LNCaP clone FGC (cell line): ENCODE results near the gene BTRC.

Source experiments
- DNase-seq: peaks from one replicate; pipeline ENCODE4 v3.0.0-alpha.2; 2011; ENCODE audit warnings: low read depth
- H3K4me3 ChIP-seq: 2 replicates; pipeline ENCODE4 v1.5.1; 2011; ENCODE audit warnings: mild to moderate bottlenecking, low read depth, low read length, control low read depth
- TF ChIP-seq, protein P1 (sequence below): IDR thresholded peaks from 2 replicates; pipeline ENCODE4 v1.5.1; 2012; ENCODE audit warnings: mild to moderate bottlenecking; ENCODE audit not compliant: control insufficient read depth, insufficient read depth; ENCODE audit errors: extremely low read depth

Gene BTRC

DNA sequence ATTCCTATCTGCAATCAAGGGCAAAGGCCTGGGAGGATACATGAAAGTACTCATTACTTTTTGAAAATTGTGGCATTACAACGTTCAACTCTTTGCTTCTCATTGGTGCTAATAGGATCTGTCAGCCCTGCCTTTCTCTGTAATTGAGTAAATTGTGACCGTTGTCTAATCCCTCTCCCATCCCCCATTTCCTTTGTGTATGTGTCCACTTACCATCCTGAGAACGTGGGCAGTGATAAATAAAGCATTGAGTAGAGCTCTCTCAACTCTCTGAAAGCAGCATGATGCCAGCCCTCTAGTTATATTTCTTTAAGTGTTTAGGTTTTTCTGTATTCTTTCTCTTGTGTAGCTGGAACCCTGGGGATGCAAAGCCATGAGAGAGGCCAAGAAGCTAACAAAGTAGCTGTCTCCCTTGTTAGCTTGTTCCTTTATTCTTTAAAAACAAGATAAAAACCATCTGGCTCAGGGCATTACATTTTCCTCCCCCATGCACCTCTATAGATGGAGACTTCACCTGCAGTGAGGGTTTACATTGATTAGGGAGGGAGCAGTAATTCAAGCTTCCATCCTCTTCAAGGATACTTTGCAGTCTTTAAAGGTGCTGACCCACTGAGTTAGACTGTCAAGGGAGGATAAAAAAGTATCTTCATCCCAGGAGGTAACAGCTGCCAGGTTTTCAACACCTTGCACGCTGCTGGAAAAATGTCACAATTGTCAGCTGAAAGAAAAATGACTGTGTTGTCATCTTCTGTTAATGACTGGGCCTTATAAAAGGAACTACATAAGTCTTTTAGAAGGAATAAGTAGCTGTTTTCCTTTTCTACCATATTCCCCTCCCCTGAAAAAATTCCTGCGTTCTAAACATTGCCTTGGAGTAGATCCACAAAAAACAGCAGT lies 112.3 kb downstream of the BTRC start:
- no peak for DNase-seq
- TF ChIP-seq, protein P1, sequence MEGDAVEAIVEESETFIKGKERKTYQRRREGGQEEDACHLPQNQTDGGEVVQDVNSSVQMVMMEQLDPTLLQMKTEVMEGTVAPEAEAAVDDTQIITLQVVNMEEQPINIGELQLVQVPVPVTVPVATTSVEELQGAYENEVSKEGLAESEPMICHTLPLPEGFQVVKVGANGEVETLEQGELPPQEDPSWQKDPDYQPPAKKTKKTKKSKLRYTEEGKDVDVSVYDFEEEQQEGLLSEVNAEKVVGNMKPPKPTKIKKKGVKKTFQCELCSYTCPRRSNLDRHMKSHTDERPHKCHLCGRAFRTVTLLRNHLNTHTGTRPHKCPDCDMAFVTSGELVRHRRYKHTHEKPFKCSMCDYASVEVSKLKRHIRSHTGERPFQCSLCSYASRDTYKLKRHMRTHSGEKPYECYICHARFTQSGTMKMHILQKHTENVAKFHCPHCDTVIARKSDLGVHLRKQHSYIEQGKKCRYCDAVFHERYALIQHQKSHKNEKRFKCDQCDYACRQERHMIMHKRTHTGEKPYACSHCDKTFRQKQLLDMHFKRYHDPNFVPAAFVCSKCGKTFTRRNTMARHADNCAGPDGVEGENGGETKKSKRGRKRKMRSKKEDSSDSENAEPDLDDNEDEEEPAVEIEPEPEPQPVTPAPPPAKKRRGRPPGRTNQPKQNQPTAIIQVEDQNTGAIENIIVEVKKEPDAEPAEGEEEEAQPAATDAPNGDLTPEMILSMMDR, result no peak
- H3K4me3 ChIP-seq, result no peak overlapping the region

DNA sequence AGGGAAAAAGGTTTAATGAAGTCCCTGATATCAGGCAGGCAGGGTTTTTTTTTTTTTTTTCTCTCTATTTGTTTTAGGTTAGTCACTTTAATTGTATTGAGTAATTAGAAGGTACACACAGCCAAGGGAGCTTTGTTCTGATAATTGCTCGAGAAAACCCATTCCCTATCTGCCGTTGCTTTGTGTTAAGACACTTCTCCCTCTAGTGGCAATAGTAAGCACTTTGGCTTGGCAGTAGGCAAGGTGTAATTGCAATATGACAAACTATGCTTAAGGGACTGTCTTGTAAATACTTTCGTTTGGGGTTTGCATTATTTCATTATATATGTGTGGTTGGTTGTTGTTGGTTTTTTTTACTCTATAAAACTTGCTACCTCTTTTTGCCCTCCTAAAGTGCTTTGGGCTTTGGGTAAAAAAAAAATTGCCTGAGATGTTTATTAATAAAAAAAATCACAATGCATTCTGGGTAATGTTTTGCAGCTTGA lies 113.4 kb downstream of the BTRC start:
- peak; percentile 73 for DNase-seq
- TF ChIP-seq, protein P1, result peak; percentile 97
- H3K4me3 ChIP-seq, result no peak overlapping the region

DNA sequence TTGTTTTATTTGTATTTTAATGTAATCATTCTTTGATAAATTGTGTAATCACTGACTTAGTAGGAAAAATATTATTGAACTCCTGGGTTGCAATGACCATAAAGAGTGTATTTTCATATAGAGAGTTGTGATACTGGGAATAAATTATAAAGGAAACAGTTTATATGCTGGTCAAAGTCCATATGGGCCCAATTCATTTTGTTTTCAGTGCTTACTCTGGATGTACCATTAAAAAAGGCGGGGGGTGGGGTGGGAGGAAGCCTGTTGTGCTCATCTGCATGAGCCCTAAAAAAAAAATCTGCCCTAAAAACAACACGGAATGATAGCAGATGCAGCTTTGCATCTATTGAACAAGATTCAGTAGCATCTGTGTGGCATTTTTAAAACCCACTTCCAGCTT lies 114.2 kb downstream of the BTRC start:
- no peak for DNase-seq
- H3K4me3 ChIP-seq, result no peak overlapping the region
- TF ChIP-seq, protein P1, result no peak

DNA sequence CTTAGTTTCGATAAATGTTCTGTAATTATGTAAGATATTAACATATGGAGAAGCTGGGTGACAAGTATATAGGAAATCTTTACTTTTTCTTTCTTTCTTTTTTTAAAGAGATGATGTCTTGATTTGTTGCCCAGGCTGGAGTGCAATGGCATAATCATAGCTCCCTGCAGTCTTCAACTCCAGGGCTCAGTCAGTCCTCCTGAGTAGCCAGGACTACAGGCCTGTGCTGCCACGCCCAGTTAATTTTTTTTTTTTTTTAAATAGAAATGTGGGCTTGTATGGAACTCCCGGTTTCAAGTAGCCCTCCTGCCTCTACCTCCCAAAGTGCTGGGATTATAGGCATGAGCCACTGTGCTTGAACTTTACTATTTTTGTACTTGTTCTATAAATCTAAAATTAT lies 122.4 kb downstream of the BTRC start:
- H3K4me3 ChIP-seq, result no peak overlapping the region
- TF ChIP-seq, protein P1, result no peak
- no peak for DNase-seq

DNA sequence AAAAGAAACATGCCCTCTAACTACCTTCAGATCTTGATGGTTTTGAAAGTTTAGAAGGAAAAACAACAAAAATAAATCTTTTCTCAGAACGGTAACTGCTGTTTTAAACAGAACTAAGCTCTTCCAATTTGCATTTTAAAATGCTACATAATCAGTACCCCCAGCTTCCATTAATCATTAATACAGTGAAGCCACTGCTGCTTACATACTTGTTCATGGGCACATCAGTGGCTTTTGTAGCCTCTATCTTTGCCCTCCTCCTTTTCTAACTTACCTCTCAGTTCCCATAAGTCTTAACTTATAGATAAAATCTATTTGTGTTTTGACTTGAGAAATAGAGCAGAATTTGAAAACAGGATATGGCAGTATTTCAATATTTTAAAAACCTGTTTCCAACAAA lies 125.0 kb downstream of the BTRC start:
- no peak for DNase-seq
- TF ChIP-seq, protein P1, result no peak
- H3K4me3 ChIP-seq, result no peak overlapping the region

DNA sequence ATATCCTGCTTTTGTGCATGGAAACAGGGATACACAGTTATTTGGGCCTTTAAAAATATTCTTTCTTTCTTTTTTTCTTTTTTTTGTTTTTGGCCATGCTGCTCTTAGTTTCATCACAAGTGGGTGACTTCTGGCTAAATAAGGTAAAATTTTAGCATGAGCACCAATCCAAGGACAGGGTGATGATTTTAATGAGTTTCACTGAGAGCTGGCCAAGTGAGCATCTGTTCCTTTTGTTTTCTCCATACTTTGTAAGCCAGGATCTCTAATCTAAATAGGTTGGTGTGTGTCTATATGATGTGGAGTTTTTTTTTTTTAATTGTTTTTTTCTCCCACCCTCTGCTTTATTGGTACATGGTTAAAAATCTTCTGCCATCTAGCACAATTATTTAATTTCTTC lies 127.3 kb downstream of the BTRC start:
- H3K4me3 ChIP-seq, result no peak overlapping the region
- no peak for DNase-seq
- TF ChIP-seq, protein P1, result no peak
